ENCODE results near the gene LRRC46.

DNA sequence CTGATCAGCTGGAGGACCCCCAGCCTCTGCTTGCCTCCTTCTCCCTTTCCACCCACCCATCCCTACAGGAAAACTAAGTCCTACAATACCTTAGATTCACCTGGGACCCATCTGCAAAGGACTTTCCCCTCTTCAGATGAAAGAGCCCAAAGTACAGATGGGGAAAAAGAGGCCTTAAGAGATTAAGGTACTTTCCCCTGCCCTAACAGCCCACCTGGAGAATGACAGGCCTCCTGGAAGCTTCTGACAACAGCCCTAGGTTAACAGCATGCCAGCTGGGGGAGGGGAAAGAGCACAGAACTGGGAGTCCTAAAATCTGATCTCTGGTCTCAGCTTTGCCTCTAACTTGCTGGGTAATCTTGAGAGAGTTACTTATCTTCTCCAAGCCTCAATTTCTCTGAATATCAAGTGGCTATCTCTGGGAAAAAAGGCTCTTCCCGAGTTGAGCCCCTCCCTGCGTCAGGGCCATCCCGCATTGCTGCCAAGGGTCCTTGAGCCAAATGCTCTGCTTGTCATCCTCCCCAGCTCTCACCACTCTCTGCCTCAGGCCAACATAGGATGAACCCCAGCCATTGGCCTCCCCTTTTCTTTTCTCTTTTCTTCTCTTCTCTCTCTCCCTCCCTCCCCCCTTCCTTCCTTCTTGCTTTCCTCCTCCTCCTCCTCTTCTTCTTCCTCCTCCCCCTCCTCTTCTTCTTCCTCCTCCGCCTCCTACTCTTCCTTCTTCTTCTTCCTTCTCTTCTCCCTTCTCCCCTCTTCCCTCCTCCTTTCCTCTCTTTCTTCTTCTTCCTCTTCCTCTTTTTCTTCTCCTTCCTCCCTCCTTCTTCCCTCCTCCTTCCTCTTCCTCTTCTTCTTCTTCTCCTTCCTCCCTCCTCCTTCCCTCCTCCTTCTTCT lies 42.0 kb downstream of the LRRC46 start:
- TF ChIP-seq, protein P1, sequence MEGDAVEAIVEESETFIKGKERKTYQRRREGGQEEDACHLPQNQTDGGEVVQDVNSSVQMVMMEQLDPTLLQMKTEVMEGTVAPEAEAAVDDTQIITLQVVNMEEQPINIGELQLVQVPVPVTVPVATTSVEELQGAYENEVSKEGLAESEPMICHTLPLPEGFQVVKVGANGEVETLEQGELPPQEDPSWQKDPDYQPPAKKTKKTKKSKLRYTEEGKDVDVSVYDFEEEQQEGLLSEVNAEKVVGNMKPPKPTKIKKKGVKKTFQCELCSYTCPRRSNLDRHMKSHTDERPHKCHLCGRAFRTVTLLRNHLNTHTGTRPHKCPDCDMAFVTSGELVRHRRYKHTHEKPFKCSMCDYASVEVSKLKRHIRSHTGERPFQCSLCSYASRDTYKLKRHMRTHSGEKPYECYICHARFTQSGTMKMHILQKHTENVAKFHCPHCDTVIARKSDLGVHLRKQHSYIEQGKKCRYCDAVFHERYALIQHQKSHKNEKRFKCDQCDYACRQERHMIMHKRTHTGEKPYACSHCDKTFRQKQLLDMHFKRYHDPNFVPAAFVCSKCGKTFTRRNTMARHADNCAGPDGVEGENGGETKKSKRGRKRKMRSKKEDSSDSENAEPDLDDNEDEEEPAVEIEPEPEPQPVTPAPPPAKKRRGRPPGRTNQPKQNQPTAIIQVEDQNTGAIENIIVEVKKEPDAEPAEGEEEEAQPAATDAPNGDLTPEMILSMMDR (IDR thresholded peaks at IDR 0.05; ENCODE audit: low read length): no peak
- no peak for TF ChIP-seq EZH2 (optimal IDR thresholded peaks at IDR 0.05; ENCODE audit: low read depth, low read length)

Data from MM.1S (cell line).